OCI-M2 (cell line): ENCODE results near the gene PDAP1.
"Not testable (repeated sequence)": the region's sequence is repeated elsewhere in the genome, so short reads cannot be mapped to it uniquely, and the experiment has no call there.

Experiments
- DNase-seq: peaks from one replicate; lab custom pipeline; 2025; ENCODE audit not compliant: unreplicated experiment; lab: John Stamatoyannopoulos, UW

PDAP1 gene

GRCh38 chr7:99396418-99397296, 11.7 kb downstream of the PDAP1 start:
- DNase-seq: no peak

- no peak for DNase-seq
Measured at GRCh38 chr7:99395616-99396327, 12.6 kb downstream of the PDAP1 start.

GRCh38 chr7:99394188-99394502, 14.3 kb downstream of the PDAP1 start:
- no peak for DNase-seq

DNA sequence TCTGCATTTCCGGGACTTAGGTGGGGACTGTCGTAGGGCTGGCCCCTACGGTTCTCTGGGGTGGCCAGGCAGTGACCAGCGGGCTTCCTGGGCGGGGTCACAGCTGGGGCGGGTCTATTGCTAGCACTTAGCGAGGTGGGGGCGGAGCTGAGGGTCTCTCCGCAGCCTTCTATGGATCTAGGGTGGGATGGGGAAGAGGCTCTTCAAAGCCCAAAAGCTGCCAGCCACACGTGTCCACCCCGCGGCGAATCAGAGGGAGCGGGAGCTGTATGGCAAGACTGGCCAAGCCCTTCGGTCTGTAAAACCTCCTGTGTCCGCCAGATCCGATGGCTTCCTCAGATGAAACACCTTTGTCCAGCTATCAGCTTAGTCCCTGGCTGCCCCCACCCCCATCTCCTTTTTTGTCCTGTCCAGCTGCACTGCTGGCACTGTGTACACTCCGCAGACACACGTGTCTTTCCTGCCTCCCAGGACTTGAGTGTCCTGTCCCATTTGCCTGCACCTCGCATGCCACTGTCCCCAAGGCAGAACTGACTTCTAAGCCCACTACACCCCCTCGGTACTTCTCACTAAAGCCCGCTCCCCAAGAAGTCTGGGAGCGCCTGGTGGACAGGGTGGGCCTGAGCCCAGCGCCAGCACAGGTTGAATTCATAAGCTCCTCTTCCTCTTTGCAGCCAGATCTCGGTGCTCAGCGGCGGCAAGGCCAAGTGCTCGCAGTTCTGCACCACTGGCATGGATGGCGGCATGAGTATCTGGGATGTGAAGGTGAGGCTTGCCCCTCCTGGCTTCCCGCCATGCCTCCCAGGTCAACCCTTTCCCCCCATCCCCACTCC, 14.8 kb downstream of the PDAP1 start:
- no peak for DNase-seq

- no peak for DNase-seq
Measured at GRCh38 chr7:99392659-99393354, 15.6 kb downstream of the PDAP1 start.

GRCh38 chr7:99392046-99392445, 16.4 kb downstream of the PDAP1 start:
- no peak for DNase-seq

DNA sequence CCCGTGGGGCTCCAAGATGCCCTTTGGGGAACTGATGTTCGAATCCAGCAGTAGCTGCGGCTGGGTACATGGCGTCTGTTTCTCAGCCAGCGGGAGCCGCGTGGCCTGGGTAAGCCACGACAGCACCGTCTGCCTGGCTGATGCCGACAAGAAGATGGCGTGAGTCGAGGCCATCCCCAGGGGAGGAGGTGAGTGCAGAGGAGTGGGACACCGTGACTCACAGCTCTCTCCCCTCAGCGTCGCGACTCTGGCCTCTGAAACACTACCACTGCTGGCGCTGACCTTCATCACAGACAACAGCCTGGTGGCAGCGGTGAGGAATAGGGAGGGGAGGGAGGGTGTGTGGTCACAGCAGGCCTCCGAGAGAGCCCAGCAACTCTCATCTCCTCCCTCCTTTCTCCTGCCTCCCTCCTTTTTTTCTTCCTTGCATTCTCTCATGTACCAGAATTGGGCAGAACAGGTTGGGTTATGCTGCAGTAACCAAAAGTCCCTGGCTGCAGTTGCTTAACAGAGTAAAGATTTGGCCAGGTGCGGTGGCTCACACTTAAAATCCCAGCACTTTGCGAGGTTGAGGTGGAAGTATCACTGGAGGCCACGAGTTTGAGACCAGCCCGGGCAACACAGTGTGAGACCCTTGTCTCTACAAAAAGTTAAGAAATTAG, 17.3 kb downstream of the PDAP1 start:
- DNase-seq: no peak

- no peak for DNase-seq
Measured at GRCh38 chr7:99389772-99390171, 18.6 kb downstream of the PDAP1 start.

DNA sequence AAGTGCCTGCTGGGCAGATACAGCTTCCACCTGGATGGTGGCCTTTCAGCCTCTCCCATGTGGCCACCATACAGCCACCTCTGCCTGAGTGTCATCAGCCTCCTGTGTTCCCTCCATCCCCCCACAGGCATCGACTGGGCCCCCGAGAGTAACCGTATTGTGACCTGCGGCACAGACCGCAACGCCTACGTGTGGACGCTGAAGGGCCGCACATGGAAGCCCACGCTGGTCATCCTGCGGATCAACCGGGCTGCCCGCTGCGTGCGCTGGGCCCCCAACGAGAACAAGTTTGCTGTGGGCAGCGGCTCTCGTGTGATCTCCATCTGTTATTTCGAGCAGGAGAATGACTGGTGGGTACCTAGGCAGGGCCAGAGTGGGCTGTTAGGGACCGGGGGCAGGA, 20.5 kb downstream of the PDAP1 start:
- DNase-seq: no peak

- not testable (repeated sequence) for DNase-seq
Measured at GRCh38 chr7:99387239-99387635, 21.2 kb downstream of the PDAP1 start.

- DNase-seq: no peak
Measured at GRCh38 chr7:99386584-99387238, 21.7 kb downstream of the PDAP1 start.

GRCh38 chr7:99385564-99385963, 22.8 kb downstream of the PDAP1 start:
- no peak for DNase-seq

DNA sequence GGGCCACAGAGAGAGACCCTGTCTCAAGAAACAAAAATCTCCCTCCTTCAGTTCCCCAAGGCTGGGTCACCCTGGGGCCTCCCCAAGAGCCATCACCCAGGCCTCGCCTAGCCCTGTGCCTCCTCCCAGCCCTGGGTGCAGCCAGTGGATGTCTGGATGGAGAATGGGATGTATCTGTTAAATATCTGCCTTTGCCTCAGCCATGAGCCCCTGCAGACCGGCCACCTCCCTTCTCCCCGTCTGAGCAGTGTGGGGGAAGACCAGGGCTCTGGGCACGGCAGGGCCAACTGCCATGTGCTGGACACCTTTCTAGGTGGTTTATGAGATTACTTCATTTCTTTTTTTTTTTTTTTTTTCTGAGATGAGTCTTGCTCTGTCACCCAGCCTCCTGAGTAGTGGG, 23.9 kb downstream of the PDAP1 start:
- no peak for DNase-seq

- DNase-seq: no peak
Measured at GRCh38 chr7:99383791-99384370, 24.5 kb downstream of the PDAP1 start.

GRCh38 chr7:99383203-99383602, 25.2 kb downstream of the PDAP1 start:
- no peak for DNase-seq

DNA sequence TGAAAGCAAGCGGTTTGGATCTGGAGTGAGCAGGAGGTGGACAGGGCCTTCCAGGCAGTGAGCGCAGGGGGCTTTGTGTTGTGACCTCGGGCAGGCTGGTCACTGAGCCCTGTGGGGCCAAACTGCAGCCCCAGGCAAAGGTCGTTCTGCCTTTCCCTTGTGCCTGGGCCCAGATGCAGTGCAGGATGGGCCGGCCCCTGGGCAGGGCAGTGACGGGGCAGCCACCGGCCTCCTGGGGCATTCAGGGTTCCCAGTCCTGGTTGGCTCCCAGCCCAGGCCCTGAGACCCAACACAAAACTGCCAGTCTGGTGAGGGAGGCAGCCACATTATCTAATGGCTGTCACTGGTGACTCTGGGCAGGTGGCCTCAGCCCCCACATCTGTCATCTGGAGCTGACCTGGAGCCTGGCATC, 26.7 kb downstream of the PDAP1 start:
- DNase-seq: no peak

DNA sequence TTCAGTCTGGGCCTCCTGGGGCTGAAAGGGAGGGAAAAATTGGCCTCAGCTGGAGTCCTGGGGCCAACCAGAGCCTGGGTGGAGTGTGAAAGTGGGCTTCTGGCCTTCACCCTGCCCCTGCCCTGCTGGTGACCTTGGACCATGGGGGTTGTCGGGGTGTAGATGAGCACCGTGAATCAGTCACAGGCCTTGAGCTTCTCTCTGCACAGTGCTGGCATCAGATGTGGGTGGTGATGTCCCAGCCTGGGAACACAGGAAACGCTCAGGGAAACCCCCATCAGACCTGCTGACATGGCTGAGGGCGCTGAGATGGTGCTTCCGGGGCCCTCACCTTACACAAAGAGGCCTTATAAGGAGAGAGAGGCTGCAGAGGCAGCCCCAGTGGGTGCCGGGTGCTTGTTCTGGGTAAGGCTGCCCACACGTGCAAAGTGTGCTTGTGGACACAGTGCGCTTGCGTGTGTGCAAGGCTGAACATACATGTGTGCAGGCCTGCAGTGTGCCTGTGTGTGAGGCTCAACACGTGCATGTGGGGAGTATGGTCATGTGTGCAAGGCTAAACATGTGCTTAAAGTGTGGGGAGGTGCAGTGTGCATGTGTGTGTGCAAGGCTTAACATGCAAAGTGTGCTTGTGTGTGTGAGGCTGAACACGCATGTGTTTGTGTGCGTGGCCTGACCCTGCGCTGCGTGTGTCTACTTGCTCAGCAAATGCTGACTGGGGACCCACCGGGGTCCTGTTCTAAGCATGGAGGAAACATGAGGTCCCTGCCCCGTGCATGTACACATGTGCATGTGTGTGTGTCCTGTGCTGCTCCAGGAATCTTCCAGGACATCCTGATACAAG, 27.4 kb downstream of the PDAP1 start:
- DNase-seq: no peak

- DNase-seq: peak; percentile 61
Measured at GRCh38 chr7:99380032-99380822, 28.2 kb downstream of the PDAP1 start.
